Endothelial cell (in vitro differentiated cells): Measurements from ENCODE around the gene SEMA3G. TPM values are rescaled to one million over a fixed set of nuclear protein-coding genes. Genes with fewer than 3 reads are reported as not detected.

ENCODE experiments used
- DNase-seq: peaks from one replicate; pipeline ENCODE4 v3.0.0; 2021; ENCODE audit warnings: low spot score
- H3K27ac Mint-ChIP-seq: one replicate; pipeline ENCODE4 v1.8.0; 2021; ENCODE audit warnings: mixed read lengths, inconsistent platforms; ENCODE audit not compliant: unreplicated experiment
- H3K27me3 Mint-ChIP-seq: one replicate; pipeline ENCODE4 v1.8.0; 2021; ENCODE audit warnings: mild to moderate bottlenecking, moderate library complexity, mixed read lengths, inconsistent platforms; ENCODE audit not compliant: unreplicated experiment
- H3K36me3 Mint-ChIP-seq: one replicate; pipeline ENCODE4 v1.8.0; 2021; ENCODE audit warnings: mild to moderate bottlenecking, low read depth, mixed read lengths, inconsistent platforms; ENCODE audit not compliant: unreplicated experiment
- H3K4me1 Mint-ChIP-seq: one replicate; pipeline ENCODE4 v1.8.0; 2021; ENCODE audit warnings: mild to moderate bottlenecking, mixed read lengths, inconsistent platforms; ENCODE audit not compliant: unreplicated experiment
- H3K4me3 Mint-ChIP-seq: one replicate; pipeline ENCODE4 v1.8.0; 2021; ENCODE audit warnings: mild to moderate bottlenecking, mixed read lengths, inconsistent platforms; ENCODE audit not compliant: unreplicated experiment
- H3K9me3 Mint-ChIP-seq: one replicate; pipeline ENCODE4 v1.8.0; 2021; ENCODE audit warnings: mixed read lengths, inconsistent platforms; ENCODE audit not compliant: unreplicated experiment
- CTCF ChIP-seq: fragments of 200-600 bp; sonication (generic); IDR thresholded peaks from one replicate; pipeline ENCODE4 v1.5.0; 2021; ENCODE audit warnings: antibody characterized with exemption; ENCODE audit not compliant: unreplicated experiment
- total RNA-seq: library from RNA; stranded (reverse); fragmentation: NEBNext Ultra II Directional; extraction: Animal tissue kit (Norgen Biotek cat#: 25700); gene quantifications from one replicate; pipeline ENCODE4 v1.2.1, GENCODE V29; 2021; ENCODE audit not compliant: unreplicated experiment

Gene SEMA3G
- total RNA-seq, 1 donor from 2014 or later, result 175 TPM

DNA sequence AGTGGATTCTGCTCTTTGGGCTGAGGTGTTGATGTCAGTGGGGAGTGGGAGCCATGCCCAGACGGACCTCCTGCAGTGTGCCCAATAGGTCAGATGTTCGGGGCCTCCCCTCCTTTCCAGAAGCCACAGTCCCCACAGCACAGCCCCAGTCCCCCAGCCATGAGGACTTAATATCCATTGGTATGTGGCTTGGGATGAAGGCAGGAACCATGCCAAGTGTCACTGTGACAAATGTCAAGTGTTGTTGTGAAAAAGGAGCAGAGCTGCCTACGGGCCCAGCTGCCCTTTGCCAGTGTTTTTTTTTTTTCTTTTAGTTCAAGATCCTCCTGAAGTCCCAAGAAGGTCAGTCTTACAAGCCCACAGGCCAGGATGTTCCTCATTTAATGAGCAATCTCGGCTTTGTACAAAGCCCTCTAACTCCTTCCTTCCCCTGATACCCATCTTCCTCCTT lies 12.2 kb downstream of the SEMA3G start:
- peaks cover 78% of the 10 kb centered on the region for H3K4me1 Mint-ChIP-seq
- no peak for TF ChIP-seq CTCF
- peaks cover 7% of the 10 kb centered on the region for H3K27me3 Mint-ChIP-seq
- H3K4me3 Mint-ChIP-seq, result peak overlapping the region; percentile 44
- peak overlapping the region; percentile 91 for H3K27ac Mint-ChIP-seq
- H3K36me3 Mint-ChIP-seq, result peaks cover 36% of the 10 kb centered on the region
- DNase-seq, result no peak
- no peaks in the 10 kb centered on the region for H3K9me3 Mint-ChIP-seq

DNA sequence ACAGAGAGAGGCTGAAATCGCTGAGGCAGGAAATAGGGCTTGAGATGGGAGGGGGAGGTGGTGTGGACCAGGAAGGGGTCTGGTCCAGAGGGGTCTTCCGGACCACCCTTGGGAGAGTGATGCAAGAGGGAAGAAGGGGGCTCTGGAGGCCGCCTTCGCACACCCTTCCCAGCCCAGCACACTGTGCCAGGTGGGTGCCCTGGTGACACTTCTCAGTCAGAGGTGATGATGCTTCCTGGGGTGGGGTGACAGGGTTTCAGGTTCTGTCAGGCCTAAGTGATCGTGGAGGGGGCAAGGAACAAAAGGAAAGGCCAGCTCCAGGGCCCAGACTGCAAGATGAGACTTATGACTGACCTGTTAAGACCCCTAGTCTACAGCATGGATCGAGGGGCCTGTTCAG lies 12.7 kb downstream of the SEMA3G start:
- H3K4me1 Mint-ChIP-seq, result peaks cover 81% of the 10 kb centered on the region
- peaks cover 34% of the 10 kb centered on the region for H3K36me3 Mint-ChIP-seq
- no peak for TF ChIP-seq CTCF
- peak overlapping the region; percentile 27 for H3K4me3 Mint-ChIP-seq
- no peaks in the 10 kb centered on the region for H3K9me3 Mint-ChIP-seq
- peaks cover 9% of the 10 kb centered on the region for H3K27me3 Mint-ChIP-seq
- DNase-seq, result no peak
- peak overlapping the region; percentile 91 for H3K27ac Mint-ChIP-seq

GRCh38 chr3:52431459-52432223 lies 13.3 kb downstream of the SEMA3G start:
- peak overlapping the region; percentile 91 for H3K27ac Mint-ChIP-seq
- H3K27me3 Mint-ChIP-seq, result peaks cover 9% of the 10 kb centered on the region
- peaks cover 81% of the 10 kb centered on the region for H3K4me1 Mint-ChIP-seq
- H3K4me3 Mint-ChIP-seq, result peak overlapping the region; percentile 27
- DNase-seq, result no peak
- TF ChIP-seq CTCF, result no peak
- peaks cover 31% of the 10 kb centered on the region for H3K36me3 Mint-ChIP-seq
- no peaks in the 10 kb centered on the region for H3K9me3 Mint-ChIP-seq

GRCh38 chr3:52430416-52430810 lies 14.5 kb downstream of the SEMA3G start:
- H3K27me3 Mint-ChIP-seq, result peaks cover 12% of the 10 kb centered on the region
- peak overlapping the region; percentile 100 for H3K27ac Mint-ChIP-seq
- H3K36me3 Mint-ChIP-seq, result peaks cover 26% of the 10 kb centered on the region
- H3K4me3 Mint-ChIP-seq, result no peak overlapping the region
- H3K4me1 Mint-ChIP-seq, result peaks cover 73% of the 10 kb centered on the region
- H3K9me3 Mint-ChIP-seq, result no peaks in the 10 kb centered on the region
- no peak for DNase-seq
- no peak for TF ChIP-seq CTCF

GRCh38 chr3:52429779-52430415 lies 15.0 kb downstream of the SEMA3G start:
- Mint-ChIP-seq H3K4me1 (peaks cover 75% of the 10 kb centered on the region), H3K9me3 (no peaks in the 10 kb centered on the region), H3K36me3 (peaks cover 26% of the 10 kb centered on the region), H3K27me3 (peaks cover 12% of the 10 kb centered on the region), H3K4me3 (peak overlapping the region; percentile 56), H3K27ac (peak overlapping the region; percentile 100)
- peak; percentile 74 for DNase-seq
- TF ChIP-seq CTCF, result no peak
